Measurements from ENCODE around the gene CFAP61.

Gene CFAP61

GRCh38 chr20:20027284-20027683 is 25.0 kb upstream of the CFAP61 start:
- DNase-seq (ENCODE audit: low read depth in 2 of 2, low spot score in 1 of 2) = no peak

GRCh38 chr20:20031790-20032189 is 20.5 kb upstream of the CFAP61 start:
- DNase-seq (ENCODE audit: low read depth in 2 of 2, low spot score in 1 of 2) = no peak

- DNase-seq (ENCODE audit: low read depth in 2 of 2, low spot score in 1 of 2) = no peak
Measured at GRCh38 chr20:20034486-20034885, 17.8 kb upstream of the CFAP61 start.

- no peak for DNase-seq (ENCODE audit: low read depth in 2 of 2, low spot score in 1 of 2)
Measured at GRCh38 chr20:20036756-20037155, 15.6 kb upstream of the CFAP61 start.

GRCh38 chr20:20037960-20038359 is 14.4 kb upstream of the CFAP61 start:
- DNase-seq (ENCODE audit: low read depth in 2 of 2, low spot score in 1 of 2) = no peak

- no peak for DNase-seq (ENCODE audit: low read depth in 2 of 2, low spot score in 1 of 2)
Measured at GRCh38 chr20:20038586-20038985, 13.7 kb upstream of the CFAP61 start.

- DNase-seq (ENCODE audit: low read depth in 2 of 2, low spot score in 1 of 2) = no peak
Measured at GRCh38 chr20:20039752-20040387, 12.5 kb upstream of the CFAP61 start.

- DNase-seq (ENCODE audit: low read depth in 2 of 2, low spot score in 1 of 2) = no peak
Measured at GRCh38 chr20:20051767-20052073, 612 bp upstream of the CFAP61 start.

GRCh38 chr20:20060234-20060998 is 8.1 kb downstream of the CFAP61 start:
- DNase-seq (ENCODE audit: low read depth in 2 of 2, low spot score in 1 of 2) = no peak

GRCh38 chr20:20063941-20064702 is 11.8 kb downstream of the CFAP61 start:
- DNase-seq (ENCODE audit: low read depth in 2 of 2, low spot score in 1 of 2) = no peak

- no peak for DNase-seq (ENCODE audit: low read depth in 2 of 2, low spot score in 1 of 2)
Measured at GRCh38 chr20:20065361-20065760, 13.0 kb downstream of the CFAP61 start.

GRCh38 chr20:20070871-20071726 is 18.8 kb downstream of the CFAP61 start:
- no peak for DNase-seq (ENCODE audit: low read depth in 2 of 2, low spot score in 1 of 2)

GRCh38 chr20:20073801-20074371 is 21.6 kb downstream of the CFAP61 start:
- no peak for DNase-seq (ENCODE audit: low read depth in 2 of 2, low spot score in 1 of 2)

GRCh38 chr20:20075032-20075431 is 22.7 kb downstream of the CFAP61 start:
- DNase-seq (ENCODE audit: low read depth in 2 of 2, low spot score in 1 of 2) = no peak

GRCh38 chr20:20076297-20077065 is 24.1 kb downstream of the CFAP61 start:
- no peak for DNase-seq (ENCODE audit: low read depth in 2 of 2, low spot score in 1 of 2)

GRCh38 chr20:20078041-20078440 is 25.7 kb downstream of the CFAP61 start:
- no peak for DNase-seq (ENCODE audit: low read depth in 2 of 2, low spot score in 1 of 2)

GRCh38 chr20:20079102-20079784 is 26.9 kb downstream of the CFAP61 start:
- no peak for DNase-seq (ENCODE audit: low read depth in 2 of 2, low spot score in 1 of 2)

GRCh38 chr20:20083807-20084206 is 31.5 kb downstream of the CFAP61 start:
- DNase-seq (ENCODE audit: low read depth in 2 of 2, low spot score in 1 of 2) = no peak

- no peak for DNase-seq (ENCODE audit: low read depth in 2 of 2, low spot score in 1 of 2)
Measured at GRCh38 chr20:20084296-20084752, 32.0 kb downstream of the CFAP61 start.

GRCh38 chr20:20085071-20085470 is 32.7 kb downstream of the CFAP61 start:
- DNase-seq (ENCODE audit: low read depth in 2 of 2, low spot score in 1 of 2) = no peak

Data from stimulated activated CD8-positive, alpha-beta memory T cell treated with anti-CD3 and anti-CD28 coated beads, Interleukin-4, amount 100 ng/mL, for 4 hours (primary cell).